WTC11 (cell line): Measurements from ENCODE around the gene ACOX3. TPM values are rescaled to one million over a fixed set of nuclear protein-coding genes. Genes with fewer than 3 reads are reported as not detected.

Source experiments
- ATAC-seq: fragments of 200-7000 bp; cut with Tn5 transposase; 2 replicates; pipeline ENCODE4 v1.10.0; 2021; ENCODE audit warnings: mild to moderate bottlenecking, moderate library complexity
- CTCF ChIA-PET: fragments of 300-600 bp; sonication (Branson Sonifier 250); formaldehyde crosslinking; loops from one replicate; lab custom pipeline; 2021; ENCODE audit warnings: antibody characterized with exemption; lab: Charles Lee
- POLR2A ChIA-PET: fragments of 350-600 bp; sonication (Branson Sonifier 250); formaldehyde crosslinking; loops from one replicate; lab custom pipeline; 2021; ENCODE audit warnings: antibody characterized with exemption; lab: Charles Lee
- DNase-seq: peaks from one replicate; pipeline ENCODE4 v3.0.0; 2021; ENCODE audit warnings: low spot score
- H3K27ac Mint-ChIP-seq: 2 replicates; pipeline ENCODE4 v1.8.0; 2021; ENCODE audit warnings: mixed read lengths
- H3K27me3 Mint-ChIP-seq: 2 replicates; pipeline ENCODE4 v1.8.0; 2021; ENCODE audit warnings: low read depth, mild to moderate bottlenecking, moderate library complexity, mixed read lengths
- H3K36me3 Mint-ChIP-seq: 2 replicates; pipeline ENCODE4 v1.8.0; 2021; ENCODE audit warnings: mixed read lengths
- H3K4me1 Mint-ChIP-seq: 2 replicates; pipeline ENCODE4 v1.8.0; 2022; ENCODE audit warnings: mixed read lengths
- H3K4me3 Mint-ChIP-seq: 2 replicates; pipeline ENCODE4 v1.8.0; 2021; ENCODE audit warnings: mild to moderate bottlenecking, moderate library complexity, mixed read lengths
- H3K9me3 Mint-ChIP-seq: 2 replicates; pipeline ENCODE4 v1.8.0; 2021; ENCODE audit warnings: mixed read lengths
- ATF6 ChIP-seq: sonication (generic); formaldehyde crosslinking; IDR thresholded peaks from 2 replicates; pipeline ENCODE4 v1.8.1; 2023; ENCODE audit warnings: mild to moderate bottlenecking, missing genetic modification reagents
- CREM ChIP-seq: sonication (generic); formaldehyde crosslinking; IDR thresholded peaks from 2 replicates; pipeline ENCODE4 v1.8.1; 2022; ENCODE audit warnings: mild to moderate bottlenecking, missing genetic modification reagents, moderate library complexity
- E2F4 ChIP-seq: sonication (generic); formaldehyde crosslinking; IDR thresholded peaks from 2 replicates; pipeline ENCODE4 v1.8.1; 2022; ENCODE audit warnings: low read depth, mild to moderate bottlenecking, moderate library complexity, missing genetic modification reagents, borderline replicate concordance
- ETV6 ChIP-seq: sonication (generic); formaldehyde crosslinking; IDR thresholded peaks from 2 replicates; pipeline ENCODE4 v1.8.1; 2022; ENCODE audit warnings: mild to moderate bottlenecking, missing genetic modification reagents
- FOXP1 ChIP-seq: sonication (generic); formaldehyde crosslinking; IDR thresholded peaks from 2 replicates; pipeline ENCODE4 v1.8.0; 2022; ENCODE audit warnings: missing genetic modification reagents, mild to moderate bottlenecking, moderate library complexity, borderline replicate concordance
- HMGA2 ChIP-seq: fragments of 250-450 bp; sonication (Bioruptor Pico); IDR thresholded peaks from 2 replicates; pipeline ENCODE4 v1.4.0; 2021; ENCODE audit warnings: mild to moderate bottlenecking, moderate library complexity
- IRF2 ChIP-seq: sonication (generic); formaldehyde crosslinking; IDR thresholded peaks from 2 replicates; pipeline ENCODE4 v1.8.0; 2022; ENCODE audit warnings: low read depth, missing genetic modification reagents, borderline replicate concordance
- JAZF1 ChIP-seq: fragments of 250-450 bp; sonication (Bioruptor Pico); IDR thresholded peaks from 2 replicates; pipeline ENCODE4 v1.9.0; 2021; ENCODE audit warnings: moderate library complexity, mild to moderate bottlenecking, inconsistent platforms
- JUN ChIP-seq: sonication (generic); formaldehyde crosslinking; IDR thresholded peaks from 2 replicates; pipeline ENCODE4 v1.8.0; 2023; ENCODE audit warnings: mild to moderate bottlenecking, missing genetic modification reagents
- MAX ChIP-seq: sonication (generic); formaldehyde crosslinking; IDR thresholded peaks from 2 replicates; pipeline ENCODE4 v1.8.0; 2022; ENCODE audit warnings: mild to moderate bottlenecking, missing genetic modification reagents
- NR1H2 ChIP-seq: sonication (generic); formaldehyde crosslinking; IDR thresholded peaks from 2 replicates; pipeline ENCODE4 v1.9.0; 2021; ENCODE audit warnings: mild to moderate bottlenecking, moderate library complexity, missing genetic modification reagents
- NR2C2 ChIP-seq: sonication (generic); formaldehyde crosslinking; IDR thresholded peaks from 2 replicates; pipeline ENCODE4 v1.8.0; 2022; ENCODE audit warnings: mild to moderate bottlenecking, missing genetic modification reagents
- PRDM15 ChIP-seq: sonication (generic); formaldehyde crosslinking; IDR thresholded peaks from 2 replicates; pipeline ENCODE4 v1.8.0; 2022; ENCODE audit warnings: missing genetic modification reagents
- PREB ChIP-seq: sonication (generic); formaldehyde crosslinking; IDR thresholded peaks from 2 replicates; pipeline ENCODE4 v1.8.1; 2022; ENCODE audit warnings: mild to moderate bottlenecking, missing genetic modification reagents, moderate library complexity, borderline replicate concordance
- RELA ChIP-seq: sonication (generic); formaldehyde crosslinking; IDR thresholded peaks from 2 replicates; pipeline ENCODE4 v1.8.1; 2022; ENCODE audit warnings: missing genetic modification reagents, mild to moderate bottlenecking, borderline replicate concordance
- SOX15 ChIP-seq: fragments of 250-450 bp; sonication (Bioruptor Pico); IDR thresholded peaks from 2 replicates; pipeline ENCODE4 v1.9.0; 2021; ENCODE audit warnings: mild to moderate bottlenecking
- TEAD1 ChIP-seq: sonication (generic); formaldehyde crosslinking; IDR thresholded peaks from 2 replicates; pipeline ENCODE4 v1.8.0; 2022; ENCODE audit warnings: mild to moderate bottlenecking, missing genetic modification reagents
- TEAD4 ChIP-seq: sonication (generic); formaldehyde crosslinking; IDR thresholded peaks from 2 replicates; pipeline ENCODE4 v1.8.0; 2022; ENCODE audit warnings: mild to moderate bottlenecking, missing genetic modification reagents
- USF1 ChIP-seq: sonication (generic); formaldehyde crosslinking; IDR thresholded peaks from 2 replicates; pipeline ENCODE4 v1.8.0; 2022; ENCODE audit warnings: mild to moderate bottlenecking, missing genetic modification reagents
- ZNF232 ChIP-seq: sonication (generic); formaldehyde crosslinking; IDR thresholded peaks from 2 replicates; pipeline ENCODE4 v1.8.0; 2022; ENCODE audit warnings: mild to moderate bottlenecking, missing genetic modification reagents
- total RNA-seq: library from RNA; stranded (reverse); gene quantifications from 3 replicates; pipeline ENCODE4 v1.2.3, GENCODE V29; 2021

Gene ACOX3
- total RNA-seq, 1 experiment from 2014 or later: 10.7 TPM

- TF ChIP-seq PREB (CRISPR knock-in tag) (no peak), CREM (CRISPR knock-in tag) (peak; percentile 98), MAX (CRISPR knock-in tag) (peak; percentile 74; the same call in 1 of the 2 replicates), SOX15 (CRISPR knock-in tag) (no peak), TEAD4 (no peak), NR2C2 (no peak), PRDM15 (no peak), E2F4 (no peak), NR1H2 (CRISPR knock-in tag) (no peak), JAZF1 (CRISPR knock-in tag) (no peak), ETV6 (CRISPR knock-in tag) (peak; percentile 70; the same call in 1 of the 2 replicates)
Observed at GRCh38 chr4:8428288-8429097, 12.0 kb downstream of the ACOX3 start (continued).

GRCh38 chr4:8427761-8428287 lies 12.7 kb downstream of the ACOX3 start:
- Mint-ChIP-seq H3K4me1 (peaks cover 17% of the 10 kb centered on the region), H3K27ac (no peak overlapping the region), H3K36me3 (no peaks in the 10 kb centered on the region), H3K9me3 (no peaks in the 10 kb centered on the region), H3K27me3 (peaks cover 5% of the 10 kb centered on the region; the same call in 1 of the 2 replicates), H3K4me3 (peak overlapping the region; percentile 88)
- DNase-seq (no peak), ATAC-seq (peak; percentile 11)
- no peak for TF ChIP-seq TEAD1 (CRISPR knock-in tag)
- TF ChIP-seq USF1 (CRISPR knock-in tag): no peak
- no peak for TF ChIP-seq IRF2
- no peak for TF ChIP-seq JUN
- TF ChIP-seq RELA (CRISPR knock-in tag): no peak
- no peak for TF ChIP-seq FOXP1 (CRISPR knock-in tag)
- TF ChIP-seq ZNF232 (CRISPR knock-in tag): no peak
- TF ChIP-seq HMGA2: no peak
- no peak for TF ChIP-seq ATF6 (CRISPR knock-in tag)
- POLR2A ChIA-PET: interaction anchor here (0.7 kb wide), 1 partner anchor 1221 kb away, joined by 3 read pairs; no protein-coding TSS in a partner anchor
- CTCF ChIA-PET: interaction anchor here (0.5 to 1.9 kb wide), 10 partner anchors 13 to 490 kb away, joined by 3 to 14 read pairs (median 6); partner anchors contain the start of genes ACOX3, CPZ and TRMT44
